HepG2 (cell line): ENCODE results near the gene GPR156. TPM values are rescaled to one million over a fixed set of nuclear protein-coding genes. Genes with fewer than 3 reads are reported as not detected.

ENCODE experiments used
- ATAC-seq: fragments of 200-7000 bp; cut with Tn5 transposase; 3 replicates; pipeline ENCODE4 v1.9.1; 2020; ENCODE audit warnings: mild to moderate bottlenecking, moderate library complexity
- BruUV-seq: library from RNA; stranded (reverse); fragments of 400-500 nt; replicated peaks from 2 replicates; lab custom pipeline; 2021; lab: Mats Ljungman, UMichigan
- CTCF ChIA-PET: fragments of 300-600 bp; formaldehyde crosslinking; extraction: SDS; loops from one replicate; lab custom pipeline; 2021; ENCODE audit warnings: low total read pairs, inconsistent platforms, low intra/inter-chr PET ratio; lab: Yijun Ruan, JAX
- POLR2A ChIA-PET: fragments of 350-600 bp; sonication (Branson Sonifier 250); formaldehyde crosslinking; loops from one replicate; lab custom pipeline; 2020; ENCODE audit warnings: antibody characterized with exemption, inconsistent platforms; lab: Yijun Ruan, JAX
- DNase-seq: peaks from one replicate; pipeline ENCODE4 v3.0.0-alpha.2; 2015; ENCODE audit warnings: low spot score
- FAIRE-seq: peaks from 3 replicates; lab custom pipeline; 2011; peaks lifted over from hg19 to GRCh38; lab: Jason Lieb, UNC
- H2AFZ ChIP-seq: one replicate; pipeline ENCODE4 v1.6.1; 2011; ENCODE audit warnings: low read length, inconsistent platforms
- H3K27ac ChIP-seq: fragments of 300-600 bp; 3 replicates; pipeline ENCODE4 v1.8.0; 2011; ENCODE audit warnings: mixed run types, mild to moderate bottlenecking, mixed read lengths, low read length, inconsistent platforms; ENCODE audit not compliant: insufficient read depth; ENCODE audit errors: extremely low read length
- H3K27me3 ChIP-seq, 2 experiments: fragments of 200-600 bp in 1 of 2; 2 replicates in 1 of 2; 3 replicates in 1 of 2; pipeline versions ENCODE4 v1.6.0 to v1.8.0; 2011; ENCODE audit warnings: low read length in 2 of 2, mild to moderate bottlenecking in 2 of 2, moderate library complexity in 2 of 2, inconsistent platforms in 1 of 2; ENCODE audit not compliant: insufficient read depth in 2 of 2, control insufficient read depth in 1 of 2
- H3K36me3 ChIP-seq, 2 experiments: fragments of 200-600 bp in 1 of 2; replicated peaks in 1 of 2; 2 replicates in 1 of 2; 3 replicates in 1 of 2; pipeline versions ENCODE4 v1.5.1 to v1.8.0; 2011; ENCODE audit warnings: low read length in 2 of 2, inconsistent platforms in 1 of 2; ENCODE audit not compliant: insufficient read depth in 2 of 2, control insufficient read depth in 1 of 2
- H3K4me1 ChIP-seq: 2 replicates; pipeline ENCODE4 v1.5.1; 2012; ENCODE audit warnings: low read length, inconsistent platforms; ENCODE audit not compliant: insufficient read depth
- H3K4me2 ChIP-seq: 2 replicates; pipeline ENCODE4 v1.6.0; 2011; ENCODE audit warnings: low read depth, low read length, inconsistent platforms
- H3K4me3 ChIP-seq, 3 experiments: fragments of 200-600 bp in 1 of 3; sonication (generic), shearing (Covaris generic) in 1 of 3; replicated peaks in 1 of 3; 2 replicates each; pipeline ENCODE4 v1.5.1; 2011 to 2016; ENCODE audit warnings: low read length in 3 of 3, inconsistent platforms in 2 of 3, low read depth in 2 of 3, mild to moderate bottlenecking in 2 of 3, control low read depth in 1 of 3, mixed read lengths in 1 of 3; ENCODE audit not compliant: insufficient read depth in 1 of 3
- H3K79me2 ChIP-seq: one replicate; pipeline ENCODE4 v1.6.1; 2011; ENCODE audit warnings: low read length, inconsistent platforms; ENCODE audit not compliant: insufficient read depth
- H3K9ac ChIP-seq: 2 replicates; pipeline ENCODE4 v1.6.0; 2011; ENCODE audit warnings: mild to moderate bottlenecking, low read depth, low read length, inconsistent platforms; ENCODE audit not compliant: insufficient read depth
- H3K9me3 ChIP-seq: 2 replicates; pipeline ENCODE4 v1.5.1; 2012; ENCODE audit warnings: mild to moderate bottlenecking, low read length
- H4K20me1 ChIP-seq: 2 replicates; pipeline ENCODE4 v1.6.0; 2011; ENCODE audit warnings: inconsistent platforms, mild to moderate bottlenecking, low read length, moderate library complexity; ENCODE audit not compliant: insufficient read depth
- WGBS: methylation state at CpG from one replicate; pipeline ENCODE4 v1.1.6; 2017; ENCODE audit warnings: low lambda C conversion rate; 5-methylcytosine and 5-hydroxymethylcytosine counted together
- in situ Hi-C: cut with HindIII; loops from 2 replicates; pipeline ENCODE4 v1.10.0; 2017; ENCODE audit warnings: low pct_unique_long_range_greater_than_20kb; ENCODE audit not compliant: extremely low pct_ligation_motif_present
- intact Hi-C: fragments of 100-400 bp; cut with micrococcal nuclease; formaldehyde crosslinking; loops from one replicate; pipeline ENCODE4 v1.10.0; 2022; ENCODE audit not compliant: unreplicated experiment
- polyA plus RNA-seq, 8 experiments: library from polyadenylated mRNA; depleted of rRNA in 3 of 8; stranded (reverse) in 7 of 8; unstranded in 1 of 8; fragments of >200 nt; fragmentation: Illumina TruSeq in 4 of 8; extraction: Trizol in 4 of 8; gene quantifications; 2 replicates each; pipeline versions ENCODE4 v1.2.1 to v1.2.3, GENCODE V29; 2011 to 2016; ENCODE audit warnings: low read depth in 4 of 8, missing spikeins in 1 of 8, mixed read lengths in 1 of 8; ENCODE audit not compliant: insufficient read depth in 1 of 8
- small RNA-seq, 3 experiments: library from RNA; depleted of rRNA; stranded (forward); fragments of <200 nt; gene quantifications; one replicate each; pipeline ENCODE3, GENCODE V24; 2012; ENCODE audit warnings: low read depth in 2 of 3, low replicate concordance in 1 of 3; ENCODE audit not compliant: insufficient read length in 3 of 3, insufficient read depth in 2 of 3
- total RNA-seq, 5 experiments: library from RNA; depleted of rRNA; stranded (reverse); fragments of >200 nt; fragmentation: Illumina TruSeq; extraction: Trizol; gene quantifications; 2 replicates each; pipeline ENCODE4 v1.2.3, GENCODE V29; 2016; ENCODE audit warnings: low read depth in 1 of 5
- TF ChIP-seq, protein P1 (sequence below): sonication (generic); formaldehyde crosslinking; IDR thresholded peaks from 2 replicates; pipeline ENCODE4 v1.5.0; 2020; ENCODE audit warnings: mild to moderate bottlenecking, missing genetic modification reagents

GPR156 gene
- total and polyA plus RNA-seq, 2 of the 13 experiments (the other 11 are each of a cell fraction or from before 2014, with no cell fraction given): not detected

DNA sequence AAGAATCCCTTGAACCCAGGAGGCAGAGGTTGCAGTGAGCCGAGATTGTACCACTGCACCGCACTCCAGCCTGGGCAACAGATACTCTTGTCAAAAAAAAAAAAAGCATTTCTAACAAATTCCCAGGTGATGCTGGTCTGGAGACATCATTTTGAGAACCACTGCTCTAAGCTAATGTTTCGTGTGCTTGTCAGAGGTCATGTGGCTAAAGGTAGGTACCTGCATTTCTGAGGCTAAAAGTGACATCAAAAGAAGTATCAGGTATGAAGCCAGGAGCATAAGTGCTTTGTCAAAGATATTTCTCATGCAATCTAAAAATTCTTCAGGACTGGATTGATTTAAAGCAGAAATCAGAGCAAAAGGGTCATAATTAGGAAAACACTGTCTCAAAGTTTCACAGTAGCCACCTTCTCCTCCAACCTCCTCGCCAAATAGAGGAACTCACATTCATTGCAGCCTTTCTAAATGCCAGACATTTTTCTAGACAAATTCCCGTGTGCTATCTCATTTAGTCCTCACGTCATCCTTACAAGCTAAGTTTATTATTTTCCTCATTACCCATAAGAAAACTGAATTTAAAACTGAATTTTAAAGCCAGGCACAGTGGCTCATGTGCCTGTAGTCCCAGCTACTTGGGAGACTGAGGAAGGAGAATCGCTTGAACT is 165.0 kb downstream of the GPR156 start:
- Histone ChIP-seq H4K20me1 (no peaks in the 10 kb centered on the region), H2AFZ (no peak overlapping the region), H3K9me3 (no peaks in the 10 kb centered on the region), H3K36me3 (no peaks in the 10 kb centered on the region), H3K4me1 (peaks cover 8% of the 10 kb centered on the region; the same call in 1 of the 2 replicates), H3K4me2 (no peak overlapping the region), H3K79me2 (no peaks in the 10 kb centered on the region), H3K9ac (no peak overlapping the region), H3K27ac (no peak overlapping the region)
- ChIA-PET CTCF (no interaction called here), POLR2A (no interaction called here)
- ATAC-seq (no peak), DNase-seq (no peak)
- in situ Hi-C loops: no loop called here
- intact Hi-C loops: no loop called here
- no TSS peak for BruUV-seq
- 77% methylated on average over 7 of the region's 7 CpGs for WGBS
- TF ChIP-seq, protein P1, sequence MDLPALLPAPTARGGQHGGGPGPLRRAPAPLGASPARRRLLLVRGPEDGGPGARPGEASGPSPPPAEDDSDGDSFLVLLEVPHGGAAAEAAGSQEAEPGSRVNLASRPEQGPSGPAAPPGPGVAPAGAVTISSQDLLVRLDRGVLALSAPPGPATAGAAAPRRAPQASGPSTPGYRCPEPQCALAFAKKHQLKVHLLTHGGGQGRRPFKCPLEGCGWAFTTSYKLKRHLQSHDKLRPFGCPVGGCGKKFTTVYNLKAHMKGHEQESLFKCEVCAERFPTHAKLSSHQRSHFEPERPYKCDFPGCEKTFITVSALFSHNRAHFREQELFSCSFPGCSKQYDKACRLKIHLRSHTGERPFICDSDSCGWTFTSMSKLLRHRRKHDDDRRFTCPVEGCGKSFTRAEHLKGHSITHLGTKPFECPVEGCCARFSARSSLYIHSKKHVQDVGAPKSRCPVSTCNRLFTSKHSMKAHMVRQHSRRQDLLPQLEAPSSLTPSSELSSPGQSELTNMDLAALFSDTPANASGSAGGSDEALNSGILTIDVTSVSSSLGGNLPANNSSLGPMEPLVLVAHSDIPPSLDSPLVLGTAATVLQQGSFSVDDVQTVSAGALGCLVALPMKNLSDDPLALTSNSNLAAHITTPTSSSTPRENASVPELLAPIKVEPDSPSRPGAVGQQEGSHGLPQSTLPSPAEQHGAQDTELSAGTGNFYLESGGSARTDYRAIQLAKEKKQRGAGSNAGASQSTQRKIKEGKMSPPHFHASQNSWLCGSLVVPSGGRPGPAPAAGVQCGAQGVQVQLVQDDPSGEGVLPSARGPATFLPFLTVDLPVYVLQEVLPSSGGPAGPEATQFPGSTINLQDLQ (CRISPR knock-in tag): no peak
- TF ChIP-seq, all 625 proteins: peak for 0
- H3K4me3 ChIP-seq: no peak overlapping the region
- FAIRE-seq: no peak
- H3K27me3 ChIP-seq: no peaks in the 10 kb centered on the region

Small RNA genes lying within 50 kb of the gene (small RNA-seq; reads per million reads assigned to genes)
- 0 reads per million in 3 experiments for gene RF00019
- gene RN7SL397P: 0 reads per million in 3 experiments

Other genes starting within 250 kb of the GPR156 start
- 30.1 and 42.6 TPM in 2 replicates for gene GSK3B, start 190.8 kb downstream of the GPR156 start, total RNA-seq (2016; rRNA removed; fragmentation: Illumina TruSeq; extraction: Trizol)
- 19.1 and 22.3 TPM in 2 replicates for gene GSK3B, start 190.8 kb downstream of the GPR156 start, polyA plus RNA-seq (2011; rRNA removed)
- gene LRRC58, start 64.1 kb upstream of the GPR156 start, total RNA-seq (2016; rRNA removed; fragmentation: Illumina TruSeq; extraction: Trizol): 17.3 and 28.8 TPM in 2 replicates
- 6.4 and 9.7 TPM in 2 replicates for gene LRRC58, start 64.1 kb upstream of the GPR156 start, polyA plus RNA-seq (2011; rRNA removed)
- gene FSTL1, start 165.8 kb upstream of the GPR156 start, total RNA-seq (2016; rRNA removed; fragmentation: Illumina TruSeq; extraction: Trizol): 0.07 and 0.17 TPM in 2 replicates
- 0.18 and 0.29 TPM in 2 replicates for gene FSTL1, start 165.8 kb upstream of the GPR156 start, polyA plus RNA-seq (2011; rRNA removed)